Measurements from ENCODE around the gene VAC14.

DNA sequence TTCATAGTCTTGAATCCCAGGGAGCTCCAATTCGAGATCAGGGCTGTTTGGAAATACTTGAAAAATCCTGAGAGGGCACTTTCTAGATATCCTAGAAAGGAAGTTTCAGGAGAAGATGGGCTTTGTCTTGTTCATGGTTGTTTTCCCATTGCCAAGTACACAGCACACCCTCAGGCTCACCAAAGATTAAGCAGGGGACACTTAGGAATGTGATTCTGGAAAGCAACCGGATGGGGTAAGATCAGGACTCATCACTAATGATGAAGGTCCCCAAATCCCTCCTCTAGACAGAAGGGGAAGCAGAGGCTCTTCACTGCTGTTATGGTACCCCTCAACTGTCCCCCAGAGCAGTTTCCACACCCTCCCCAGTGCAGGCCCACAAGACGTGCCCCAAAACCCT lies 40.7 kb downstream of the VAC14 start:
- TF ChIP-seq, protein P1, sequence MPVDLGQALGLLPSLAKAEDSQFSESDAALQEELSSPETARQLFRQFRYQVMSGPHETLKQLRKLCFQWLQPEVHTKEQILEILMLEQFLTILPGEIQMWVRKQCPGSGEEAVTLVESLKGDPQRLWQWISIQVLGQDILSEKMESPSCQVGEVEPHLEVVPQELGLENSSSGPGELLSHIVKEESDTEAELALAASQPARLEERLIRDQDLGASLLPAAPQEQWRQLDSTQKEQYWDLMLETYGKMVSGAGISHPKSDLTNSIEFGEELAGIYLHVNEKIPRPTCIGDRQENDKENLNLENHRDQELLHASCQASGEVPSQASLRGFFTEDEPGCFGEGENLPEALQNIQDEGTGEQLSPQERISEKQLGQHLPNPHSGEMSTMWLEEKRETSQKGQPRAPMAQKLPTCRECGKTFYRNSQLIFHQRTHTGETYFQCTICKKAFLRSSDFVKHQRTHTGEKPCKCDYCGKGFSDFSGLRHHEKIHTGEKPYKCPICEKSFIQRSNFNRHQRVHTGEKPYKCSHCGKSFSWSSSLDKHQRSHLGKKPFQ (tag by site-specific recombination; IDR thresholded peaks at IDR 0.05) = no peak
- TF ChIP-seq, protein P2, sequence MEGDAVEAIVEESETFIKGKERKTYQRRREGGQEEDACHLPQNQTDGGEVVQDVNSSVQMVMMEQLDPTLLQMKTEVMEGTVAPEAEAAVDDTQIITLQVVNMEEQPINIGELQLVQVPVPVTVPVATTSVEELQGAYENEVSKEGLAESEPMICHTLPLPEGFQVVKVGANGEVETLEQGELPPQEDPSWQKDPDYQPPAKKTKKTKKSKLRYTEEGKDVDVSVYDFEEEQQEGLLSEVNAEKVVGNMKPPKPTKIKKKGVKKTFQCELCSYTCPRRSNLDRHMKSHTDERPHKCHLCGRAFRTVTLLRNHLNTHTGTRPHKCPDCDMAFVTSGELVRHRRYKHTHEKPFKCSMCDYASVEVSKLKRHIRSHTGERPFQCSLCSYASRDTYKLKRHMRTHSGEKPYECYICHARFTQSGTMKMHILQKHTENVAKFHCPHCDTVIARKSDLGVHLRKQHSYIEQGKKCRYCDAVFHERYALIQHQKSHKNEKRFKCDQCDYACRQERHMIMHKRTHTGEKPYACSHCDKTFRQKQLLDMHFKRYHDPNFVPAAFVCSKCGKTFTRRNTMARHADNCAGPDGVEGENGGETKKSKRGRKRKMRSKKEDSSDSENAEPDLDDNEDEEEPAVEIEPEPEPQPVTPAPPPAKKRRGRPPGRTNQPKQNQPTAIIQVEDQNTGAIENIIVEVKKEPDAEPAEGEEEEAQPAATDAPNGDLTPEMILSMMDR (tag by site-specific recombination; IDR thresholded peaks at IDR 0.05) = no peak
- TF ChIP-seq ZNF558 (tag by site-specific recombination; IDR thresholded peaks at IDR 0.05) = no peak
- TF ChIP-seq, protein P3, sequence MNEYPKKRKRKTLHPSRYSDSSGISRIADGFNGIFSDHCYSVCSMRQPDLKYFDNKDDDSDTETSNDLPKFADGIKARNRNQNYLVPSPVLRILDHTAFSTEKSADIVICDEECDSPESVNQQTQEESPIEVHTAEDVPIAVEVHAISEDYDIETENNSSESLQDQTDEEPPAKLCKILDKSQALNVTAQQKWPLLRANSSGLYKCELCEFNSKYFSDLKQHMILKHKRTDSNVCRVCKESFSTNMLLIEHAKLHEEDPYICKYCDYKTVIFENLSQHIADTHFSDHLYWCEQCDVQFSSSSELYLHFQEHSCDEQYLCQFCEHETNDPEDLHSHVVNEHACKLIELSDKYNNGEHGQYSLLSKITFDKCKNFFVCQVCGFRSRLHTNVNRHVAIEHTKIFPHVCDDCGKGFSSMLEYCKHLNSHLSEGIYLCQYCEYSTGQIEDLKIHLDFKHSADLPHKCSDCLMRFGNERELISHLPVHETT (tag by site-specific recombination; IDR thresholded peaks at IDR 0.05) = no peak
- TF ChIP-seq ZBTB1 (tag by site-specific recombination; IDR thresholded peaks at IDR 0.05) = no peak
- TF ChIP-seq ZNF423 (tag by site-specific recombination; IDR thresholded peaks at IDR 0.05) = no peak
- no peak for TF ChIP-seq ZNF10 (tag by site-specific recombination; IDR thresholded peaks at IDR 0.05)

All from HEK293 (cell line).